GM23338 (cell line): ENCODE data around the gene SLC38A8. TPM values are rescaled to one million over a fixed set of nuclear protein-coding genes. Genes with fewer than 3 reads are reported as not detected.

Source experiments
- ATAC-seq: fragments of 200-7000 bp; cut with Tn5 transposase; 3 replicates; pipeline ENCODE4 v1.9.1; 2020
- DNase-seq: peaks from one replicate; pipeline ENCODE4 v3.0.0-alpha.2; 2015; ENCODE audit warnings: low spot score
- H2AFZ ChIP-seq: fragments of 200-600 bp; sonication (generic); 2 replicates; pipeline ENCODE4 v1.8.0; 2016; ENCODE audit warnings: antibody characterized with exemption, mild to moderate bottlenecking, moderate library complexity
- H3F3A ChIP-seq: fragments of 200-600 bp; sonication (generic); replicated peaks from 2 replicates; pipeline ENCODE4 v1.8.0; 2017; ENCODE audit warnings: antibody characterized with exemption, mixed run types, low read depth
- H3K27ac ChIP-seq: fragments of 200-600 bp; sonication (generic); 2 replicates; pipeline ENCODE4 v1.6.1; 2016; ENCODE audit warnings: low read depth
- H3K27me3 ChIP-seq: fragments of 200-600 bp; sonication (generic); 2 replicates; pipeline ENCODE4 v1.8.0; 2016; ENCODE audit warnings: mild to moderate bottlenecking, mixed run types, moderate library complexity; ENCODE audit not compliant: insufficient read depth
- H3K36me3 ChIP-seq: fragments of 200-600 bp; sonication (generic); 2 replicates; pipeline ENCODE4 v1.8.0; 2016; ENCODE audit warnings: mild to moderate bottlenecking; ENCODE audit not compliant: insufficient read depth
- H3K4me1 ChIP-seq: fragments of 200-600 bp; sonication (generic); 2 replicates; pipeline ENCODE4 v1.8.0; 2016; ENCODE audit warnings: mild to moderate bottlenecking, moderate library complexity; ENCODE audit not compliant: insufficient read depth
- H3K4me2 ChIP-seq: fragments of 200-600 bp; sonication (generic); 2 replicates; pipeline ENCODE4 v1.7.1; 2017; ENCODE audit warnings: mixed run types
- H3K4me3 ChIP-seq: fragments of 200-600 bp; sonication (generic); 2 replicates; pipeline ENCODE4 v1.6.1; 2016; ENCODE audit warnings: mixed run types
- H3K79me2 ChIP-seq: fragments of 200-600 bp; sonication (generic); replicated peaks from 2 replicates; pipeline ENCODE4 v1.8.0; 2017; ENCODE audit warnings: mild to moderate bottlenecking; ENCODE audit not compliant: insufficient read depth
- H3K9me2 ChIP-seq: fragments of 200-600 bp; sonication (generic); 2 replicates; pipeline ENCODE4 v1.8.0; 2017; ENCODE audit not compliant: insufficient read depth
- H4K20me1 ChIP-seq: fragments of 200-600 bp; sonication (generic); replicated peaks from 2 replicates; pipeline ENCODE4 v1.8.0; 2017; ENCODE audit warnings: mild to moderate bottlenecking; ENCODE audit not compliant: insufficient read depth
- H3K27ac Mint-ChIP-seq: 2 replicates; pipeline ENCODE4 v1.8.0; 2020; ENCODE audit warnings: inconsistent platforms, mild to moderate bottlenecking, moderate library complexity, mixed read lengths
- H3K27me3 Mint-ChIP-seq: 3 replicates; pipeline ENCODE4 v1.8.0; 2022; ENCODE audit warnings: low read depth, mild to moderate bottlenecking, moderate library complexity, mixed read lengths, inconsistent platforms; ENCODE audit not compliant: insufficient read depth, poor library complexity
- H3K36me3 Mint-ChIP-seq: 3 replicates; pipeline ENCODE4 v1.8.0; 2021; ENCODE audit warnings: low read depth, mild to moderate bottlenecking, inconsistent platforms, moderate library complexity, mixed read lengths
- H3K4me1 Mint-ChIP-seq: 3 replicates; pipeline ENCODE4 v1.8.0; 2020; ENCODE audit warnings: mild to moderate bottlenecking, inconsistent platforms, mixed read lengths
- H3K4me3 Mint-ChIP-seq: 3 replicates; pipeline ENCODE4 v1.8.0; 2021; ENCODE audit warnings: moderate library complexity, mild to moderate bottlenecking, inconsistent platforms, mixed read lengths
- H3K9me3 Mint-ChIP-seq: 3 replicates; pipeline ENCODE4 v1.8.0; 2020; ENCODE audit warnings: moderate library complexity, mild to moderate bottlenecking, inconsistent platforms, mixed read lengths
- EZH2 ChIP-seq: fragments of 200-600 bp; sonication (generic); IDR thresholded peaks from one replicate; pipeline ENCODE4 v1.8.0; 2017; ENCODE audit warnings: antibody characterized with exemption, mild to moderate bottlenecking, low read depth; ENCODE audit not compliant: unreplicated experiment
- EZH2phosphoT487 ChIP-seq: fragments of 200-600 bp; sonication (generic); IDR thresholded peaks from one replicate; pipeline ENCODE4 v1.8.1; 2018; ENCODE audit warnings: antibody characterized with exemption; ENCODE audit not compliant: unreplicated experiment
- JUNB ChIP-seq: IDR thresholded peaks from one replicate; pipeline ENCODE4 v1.6.1; 2016; ENCODE audit warnings: antibody characterized with exemption; ENCODE audit not compliant: unreplicated experiment
- NANOG ChIP-seq: IDR thresholded peaks from 2 replicates; pipeline ENCODE4 v1.6.1; 2016; ENCODE audit warnings: antibody characterized with exemption, borderline replicate concordance
- REST ChIP-seq: IDR thresholded peaks from one replicate; pipeline ENCODE4 v1.6.1; 2018; ENCODE audit warnings: antibody characterized with exemption; ENCODE audit not compliant: unreplicated experiment
- STAT1 ChIP-seq: IDR thresholded peaks from one replicate; pipeline ENCODE4 v1.6.1; 2016; ENCODE audit warnings: antibody characterized with exemption; ENCODE audit not compliant: unreplicated experiment
- ZNF114 ChIP-seq: fragments of 250-450 bp; sonication (Bioruptor Pico); IDR thresholded peaks from 2 replicates; pipeline ENCODE4 v1.5.0; 2020; ENCODE audit warnings: mild to moderate bottlenecking, moderate library complexity
- polyA plus RNA-seq: library from polyadenylated mRNA; unstranded; fragments of >200 nt; fragmentation: Nextera tagmentation; extraction: Ambion mirVana; gene quantifications from 2 replicates; pipeline ENCODE4 v1.2.1, GENCODE V29; 2016
- total RNA-seq: library from RNA; depleted of rRNA; stranded (reverse); fragments of >200 nt; shearing (Covaris generic); gene quantifications from 2 replicates; pipeline ENCODE4 v1.2.3, GENCODE V29; 2014

SLC38A8 gene
- total and polyA plus RNA-seq, 2 experiments from 2014 or later, result not detected

- no peak for TF ChIP-seq EZH2
- TF ChIP-seq REST, result no peak
- no peak for TF ChIP-seq JUNB
- no peak for TF ChIP-seq ZNF114 (CRISPR knock-in tag)
- TF ChIP-seq EZH2phosphoT487, result no peak
- no peak for TF ChIP-seq NANOG
Measured at GRCh38 chr16:84072014-84072413, 29.4 kb upstream of the SLC38A8 start (continued).

GRCh38 chr16:84071121-84071520 is 28.5 kb upstream of the SLC38A8 start:
- H3K4me1 ChIP-seq, result no peaks in the 10 kb centered on the region
- H3K9me2 ChIP-seq, result no peaks in the 10 kb centered on the region
- Mint-ChIP-seq H3K27ac (no peak overlapping the region), H3K4me3 (no peak overlapping the region), H3K9me3 (no peaks in the 10 kb centered on the region), H3K4me1 (no peaks in the 10 kb centered on the region), H3K27me3 (no peaks in the 10 kb centered on the region), H3K36me3 (peaks cover 53% of the 10 kb centered on the region)
- no peaks in the 10 kb centered on the region for H4K20me1 ChIP-seq
- H2AFZ ChIP-seq, result no peak overlapping the region
- peaks cover 20% of the 10 kb centered on the region; the same call in 1 of the 2 replicates for H3K36me3 ChIP-seq
- TF ChIP-seq JUNB (no peak), STAT1 (no peak), REST (no peak)
- no peak overlapping the region for H3K27ac ChIP-seq
- ATAC-seq, result no peak
- no peak for DNase-seq
- H3K27me3 ChIP-seq, result no peaks in the 10 kb centered on the region
- H3K4me3 ChIP-seq, result no peak overlapping the region
- H3K4me2 ChIP-seq, result no peak overlapping the region
- 0 out of 2 replicates have a peak, but pooled peaks cover 6% of the 10 kb centered on the region for H3F3A ChIP-seq
- no peaks in the 10 kb centered on the region for H3K79me2 ChIP-seq
